ENCODE results near the gene ALOX15B.

ALOX15B gene

GRCh38 chr17:8038954-8039610 lies at the start of gene ALOX15B:
TSS of gene ALOX15B (plus strand) at chr17:8039059. CDS start at chr17:8039156, 97 bp downstream.
- no peak for DNase-seq

- DNase-seq = peak; percentile 77 to 96 (median 88)
These were observed 48.8 kb upstream of the ALOX15B start for GRCh38 chr17:7989781-7990655.

- no peak for DNase-seq
These were observed 46.3 kb upstream of the ALOX15B start for GRCh38 chr17:7992516-7992915.

DNA sequence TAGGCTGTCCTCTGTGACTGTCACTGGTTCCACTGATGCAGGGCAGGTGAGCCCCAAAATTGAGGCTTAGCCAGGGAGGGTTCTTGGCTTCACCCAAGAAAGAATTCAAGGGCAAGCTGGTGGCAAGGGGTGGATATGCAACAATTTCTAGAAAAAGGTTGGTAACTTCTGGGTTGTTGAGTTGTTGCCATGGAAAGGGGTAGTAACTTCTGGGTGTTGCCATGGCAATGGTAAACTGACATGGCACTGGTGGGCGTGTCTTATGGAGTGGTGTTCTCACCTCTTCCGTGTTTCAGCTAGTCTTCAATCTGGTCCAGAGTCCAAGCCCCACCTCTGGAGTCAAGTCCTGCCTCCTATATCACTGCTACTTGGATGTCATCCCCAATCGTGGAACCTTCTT lies 45.9 kb upstream of the ALOX15B start:
- DNase-seq = no peak

GRCh38 chr17:7993972-7994589 lies 44.8 kb upstream of the ALOX15B start:
- no peak for DNase-seq

DNA sequence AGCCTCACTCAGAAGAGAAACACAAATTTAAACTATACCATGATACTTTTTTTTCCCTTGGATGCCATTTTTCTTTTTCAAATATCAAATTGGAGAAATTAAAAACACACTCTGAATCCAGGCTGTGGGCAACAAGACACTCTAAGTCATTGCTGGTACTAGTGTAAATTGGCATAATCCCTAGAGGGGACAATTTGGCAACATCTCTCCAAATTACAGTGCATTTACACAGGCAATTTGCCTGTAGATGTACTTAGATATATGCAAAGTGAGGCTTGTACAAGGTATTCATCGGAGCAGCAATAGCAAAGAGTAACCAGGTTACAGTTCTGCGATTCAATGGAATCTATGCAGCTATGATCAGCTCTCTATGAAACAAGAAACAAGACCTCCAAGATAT lies 43.1 kb upstream of the ALOX15B start:
- no peak for DNase-seq

DNA sequence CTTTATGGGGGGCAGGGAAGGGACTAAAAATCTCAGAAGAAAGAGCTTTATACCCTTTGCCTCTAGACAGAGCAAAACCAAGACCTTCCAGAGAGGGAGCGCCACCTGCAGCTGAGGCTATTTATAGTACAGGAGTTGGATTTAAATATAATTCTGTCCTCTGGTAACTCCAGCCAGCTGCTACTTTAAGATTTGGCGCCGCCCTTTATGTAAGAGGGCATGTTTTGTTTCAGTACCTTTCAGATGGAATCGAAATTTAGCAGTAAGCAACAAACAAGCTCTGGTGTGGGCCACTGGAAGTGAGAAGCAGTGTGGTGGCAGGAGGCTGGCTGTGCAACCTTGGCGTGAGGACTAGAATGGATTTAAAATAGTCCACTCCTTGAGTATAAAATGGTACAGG lies 41.7 kb upstream of the ALOX15B start:
- peak in 3 of 6 experiments; percentile 13 to 26 (median 18) for DNase-seq

GRCh38 chr17:8001976-8002720 lies 36.7 kb upstream of the ALOX15B start, which contains the start of gene GUCY2D:
TSS of gene GUCY2D (plus strand) at chr17:8002615. CDS start at chr17:8003048, 433 bp downstream.
- DNase-seq = peak in 1 of 6 experiments; percentile 6

GRCh38 chr17:8002721-8003593 lies 35.9 kb upstream of the ALOX15B start:
- no peak for DNase-seq

- DNase-seq = no peak
These were observed 35.2 kb upstream of the ALOX15B start for GRCh38 chr17:8003594-8004181.

- DNase-seq = no peak
These were observed 34.0 kb upstream of the ALOX15B start for GRCh38 chr17:8004899-8005298.

DNA sequence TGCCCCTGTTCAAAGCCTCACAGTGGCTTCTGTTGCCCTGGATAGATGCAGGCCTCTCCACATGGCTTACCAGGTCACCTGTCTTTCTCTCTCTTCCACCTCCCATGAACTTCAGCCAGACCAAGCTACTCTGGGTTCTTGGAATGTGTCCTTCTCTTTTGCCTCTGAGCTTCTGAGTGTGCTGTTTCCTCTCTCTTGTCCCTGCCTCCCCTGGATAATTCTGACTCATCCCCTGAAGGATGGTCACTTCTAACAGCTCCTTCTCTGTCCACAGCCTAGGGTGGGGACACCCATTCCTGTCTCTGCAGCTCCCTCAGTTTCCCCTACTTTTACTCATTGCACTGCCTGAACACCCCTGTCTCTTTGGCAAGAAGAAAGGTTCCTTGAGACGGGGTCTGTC lies 33.5 kb upstream of the ALOX15B start:
- DNase-seq = no peak

- no peak for DNase-seq
These were observed 32.7 kb upstream of the ALOX15B start for GRCh38 chr17:8005967-8006730.

- no peak for DNase-seq
These were observed 31.8 kb upstream of the ALOX15B start for GRCh38 chr17:8006836-8007680.

DNA sequence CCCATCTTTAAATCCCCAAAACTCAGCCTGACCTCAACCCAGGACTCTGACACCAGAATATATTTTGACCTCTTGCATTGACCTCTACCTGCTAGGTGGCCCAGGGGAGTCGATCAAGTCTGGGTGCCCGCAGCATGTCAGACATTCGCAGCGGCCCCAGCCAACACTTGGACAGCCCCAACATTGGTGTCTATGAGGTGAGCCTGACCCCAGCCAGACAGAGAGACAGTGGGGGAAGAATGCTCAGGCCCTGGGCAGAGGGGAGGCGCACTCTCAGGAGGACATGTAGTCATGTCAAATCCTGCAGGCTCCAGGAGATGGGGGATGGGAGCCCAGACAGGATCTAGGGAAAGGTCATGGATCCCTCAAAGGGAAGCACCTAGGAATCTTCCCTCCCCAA lies 31.0 kb upstream of the ALOX15B start:
- DNase-seq = no peak

- DNase-seq = no peak
These were observed 26.7 kb upstream of the ALOX15B start for GRCh38 chr17:8012045-8012580.

- no peak for DNase-seq
These were observed 25.7 kb upstream of the ALOX15B start for GRCh38 chr17:8012996-8013640.

DNA sequence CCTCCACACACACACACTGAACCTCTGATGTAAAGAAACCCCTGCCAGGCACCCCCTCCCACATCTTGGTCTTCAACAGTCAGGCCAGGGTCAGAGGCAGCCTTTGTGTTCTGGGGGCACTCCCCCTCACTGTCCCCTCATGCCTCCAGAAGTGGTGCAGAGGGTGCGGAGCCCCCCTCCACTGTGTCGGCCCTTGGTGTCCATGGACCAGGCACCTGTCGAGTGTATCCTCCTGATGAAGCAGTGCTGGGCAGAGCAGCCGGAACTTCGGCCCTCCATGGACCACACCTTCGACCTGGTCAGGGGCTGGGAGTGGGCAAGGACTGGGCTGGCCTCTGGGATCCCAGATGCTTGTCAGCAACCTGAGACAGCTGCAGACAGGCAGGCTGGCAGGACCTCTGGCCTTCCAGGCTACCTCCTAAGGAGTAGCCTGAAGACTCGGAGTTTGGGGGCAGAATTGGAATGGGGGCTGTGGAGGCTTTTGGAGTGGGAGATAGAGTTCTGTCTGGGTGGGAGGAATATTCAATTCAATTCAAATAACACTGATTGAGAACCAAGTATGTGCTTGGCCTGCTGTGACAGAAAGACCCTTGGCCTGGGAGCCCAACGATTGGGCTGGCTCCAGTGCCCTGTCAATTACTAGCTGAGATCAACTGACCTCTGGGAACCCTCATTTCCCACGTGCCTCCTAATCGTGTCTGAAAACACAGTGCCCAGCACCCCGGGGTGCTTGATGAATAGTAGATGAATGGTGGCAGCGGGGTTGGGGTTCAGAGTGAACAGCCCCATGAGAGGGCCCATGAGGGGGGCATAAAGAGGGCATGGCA lies 24.9 kb upstream of the ALOX15B start:
- no peak for DNase-seq
